NCI-H2081 (cell line): ENCODE data around the gene HOXC10.

ENCODE experiments used
- DNase-seq, 2 experiments: peaks; one replicate each; lab custom pipeline; 2025; lab: John Stamatoyannopoulos, UW

The HOXC10 gene

DNA sequence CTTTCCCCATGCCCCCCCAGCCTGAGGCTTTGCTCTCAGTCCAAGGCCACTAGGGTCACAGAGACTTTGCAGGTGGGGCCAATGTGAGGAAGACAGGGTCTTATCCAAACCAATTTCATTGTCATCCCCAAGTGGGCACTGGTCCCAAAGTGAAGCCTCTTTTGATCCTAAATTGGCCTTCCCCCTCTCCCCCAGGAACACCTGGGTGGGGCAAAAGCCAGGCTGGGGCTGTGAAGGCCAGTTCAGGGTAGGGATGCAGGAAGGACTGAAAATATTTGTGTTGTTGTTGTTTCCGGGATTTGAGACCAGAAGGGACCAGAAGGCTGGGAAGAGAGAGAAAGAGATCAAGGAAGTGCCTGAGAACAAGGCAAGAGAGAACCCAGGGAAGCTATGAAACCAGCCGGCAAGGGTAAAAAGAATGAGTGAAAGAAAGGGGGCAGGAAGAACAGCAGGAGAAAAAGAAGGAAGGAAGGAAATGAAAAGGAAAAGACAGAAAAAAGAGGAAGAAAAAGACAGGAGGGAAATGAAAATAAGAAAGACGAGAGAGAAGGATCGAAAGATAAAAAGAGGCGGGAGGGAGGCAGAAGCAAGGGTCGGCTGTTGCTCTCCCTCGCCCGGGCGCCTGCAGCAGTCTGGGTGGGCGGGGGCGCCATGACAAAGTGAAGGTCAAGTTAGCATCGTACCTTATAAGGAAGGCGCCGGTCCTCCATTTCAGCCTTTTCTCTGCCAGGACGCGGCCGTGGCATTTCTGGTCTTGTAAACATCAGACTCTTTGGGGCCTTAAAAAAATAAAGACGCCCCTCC, 19.5 kb upstream of the HOXC10 start:
- DNase-seq: no peak

DNA sequence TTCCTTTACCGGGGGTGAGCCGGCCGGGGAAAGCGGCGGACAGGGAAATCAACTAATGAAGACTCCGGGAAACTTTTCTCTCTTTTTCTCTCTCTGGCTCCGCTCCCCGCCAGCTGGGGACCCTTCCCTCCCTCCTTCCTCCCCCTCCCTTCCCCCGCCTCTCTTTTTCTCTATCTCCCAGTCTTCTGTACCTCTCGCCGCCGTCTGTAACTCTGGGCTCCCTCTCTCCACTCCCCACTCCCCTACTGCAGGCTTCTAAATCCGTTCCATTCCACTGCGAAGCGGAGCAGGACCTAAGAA, 18.9 kb upstream of the HOXC10 start:
- DNase-seq: no peak

DNA sequence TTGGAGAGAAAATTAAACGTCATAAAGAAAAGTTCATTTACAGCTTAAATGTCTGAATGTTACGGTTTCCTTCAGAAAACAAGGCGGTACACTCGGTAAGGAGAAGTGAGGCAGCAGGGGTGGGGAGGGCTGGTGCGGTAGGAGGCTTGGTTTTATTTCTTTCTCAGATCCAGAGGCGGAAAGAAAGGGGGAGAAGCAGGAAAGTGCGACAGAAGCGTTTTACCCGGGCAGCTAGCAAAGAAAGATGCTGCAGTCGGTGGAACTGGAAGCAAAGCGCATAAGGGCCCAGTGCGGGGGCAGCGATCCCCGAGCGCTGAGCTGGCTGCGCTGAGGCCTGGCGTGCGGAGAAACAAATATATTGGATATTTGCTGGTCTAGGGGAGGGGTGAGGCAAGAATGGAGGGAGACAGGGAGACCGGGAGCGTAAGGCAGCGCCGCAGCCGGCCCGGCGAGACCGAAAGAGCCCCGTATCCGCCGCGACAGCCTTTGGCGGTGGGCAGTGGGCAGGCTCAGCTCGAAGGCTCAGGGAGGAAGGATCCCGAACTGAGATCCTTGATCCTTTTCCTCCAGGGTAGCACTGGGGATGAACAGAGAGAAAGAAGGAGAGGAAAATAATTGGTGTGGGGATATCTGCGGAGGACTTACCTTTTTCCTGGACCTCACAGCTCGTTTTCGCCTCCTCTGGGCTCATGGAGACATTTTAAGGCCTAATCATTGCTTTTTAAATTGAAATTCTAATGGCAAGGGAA, 18.4 kb upstream of the HOXC10 start:
- DNase-seq: no peak

DNA sequence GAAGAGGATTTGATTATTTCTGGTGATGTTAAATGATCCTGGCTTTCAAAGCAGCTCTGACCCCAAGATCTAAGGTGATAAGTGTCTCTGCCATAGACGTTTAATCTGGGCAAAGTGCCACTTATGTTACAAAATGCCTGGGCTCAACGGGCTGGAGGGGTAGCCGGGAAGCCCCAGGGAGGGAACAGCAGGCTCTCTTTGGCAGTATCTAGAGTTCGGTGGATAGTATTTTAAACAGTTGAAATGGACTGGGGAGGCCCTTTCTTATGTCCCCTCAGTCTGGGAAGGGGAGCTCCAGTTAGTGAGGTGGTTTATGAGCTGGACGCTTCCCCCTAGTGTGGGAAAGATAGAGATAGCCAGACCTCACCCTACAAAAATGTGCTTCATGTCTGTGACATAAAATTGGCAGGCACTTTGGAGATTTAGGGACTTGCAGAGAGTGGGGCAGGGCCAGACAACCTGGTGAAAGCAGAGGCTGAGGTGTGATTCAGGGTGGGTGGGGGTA, 17.5 kb upstream of the HOXC10 start:
- no peak for DNase-seq

DNA sequence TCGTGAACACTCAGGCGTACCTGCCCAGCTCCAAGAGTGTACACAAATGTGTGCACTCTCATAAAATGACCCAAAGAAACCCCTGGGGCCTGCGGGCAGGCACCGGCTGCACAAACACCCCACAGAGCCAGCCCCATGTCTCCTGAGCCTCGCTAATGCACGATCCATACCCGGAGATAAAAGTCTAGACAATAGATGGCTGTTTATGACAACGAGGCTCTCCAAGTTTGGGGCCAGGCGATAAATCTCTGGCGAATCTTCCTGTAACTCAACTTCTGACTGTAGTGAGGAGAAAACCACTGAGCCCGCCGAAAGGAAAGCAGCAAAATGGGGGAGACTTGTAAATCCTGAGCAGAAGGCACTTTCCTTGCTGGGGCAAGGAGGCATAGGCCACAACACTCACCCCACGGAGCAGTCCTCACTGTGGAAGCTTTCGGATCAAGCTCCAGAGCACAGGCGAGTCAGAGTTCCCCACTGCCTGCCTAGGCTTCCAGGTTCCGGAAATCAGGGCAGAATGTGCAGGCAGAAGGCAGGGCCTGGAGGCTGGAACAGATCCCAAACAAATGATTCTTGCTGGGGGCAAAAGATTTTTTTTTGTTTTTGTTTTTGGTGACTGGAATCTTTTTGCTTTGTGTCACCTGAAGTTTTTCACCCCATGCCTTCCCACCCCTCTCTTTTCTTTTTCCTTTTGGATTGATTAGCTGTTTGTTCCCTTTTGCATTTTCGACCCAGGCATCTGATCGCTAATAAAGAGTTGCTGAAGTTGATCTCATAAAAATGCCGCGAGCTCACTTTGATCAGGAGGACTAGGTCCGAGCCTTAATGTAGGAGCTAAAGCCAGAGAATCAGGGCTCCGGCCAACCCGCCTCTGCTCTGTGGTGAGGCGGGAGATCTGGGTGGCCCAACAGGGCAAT, 16.5 kb upstream of the HOXC10 start:
- no peak for DNase-seq

DNA sequence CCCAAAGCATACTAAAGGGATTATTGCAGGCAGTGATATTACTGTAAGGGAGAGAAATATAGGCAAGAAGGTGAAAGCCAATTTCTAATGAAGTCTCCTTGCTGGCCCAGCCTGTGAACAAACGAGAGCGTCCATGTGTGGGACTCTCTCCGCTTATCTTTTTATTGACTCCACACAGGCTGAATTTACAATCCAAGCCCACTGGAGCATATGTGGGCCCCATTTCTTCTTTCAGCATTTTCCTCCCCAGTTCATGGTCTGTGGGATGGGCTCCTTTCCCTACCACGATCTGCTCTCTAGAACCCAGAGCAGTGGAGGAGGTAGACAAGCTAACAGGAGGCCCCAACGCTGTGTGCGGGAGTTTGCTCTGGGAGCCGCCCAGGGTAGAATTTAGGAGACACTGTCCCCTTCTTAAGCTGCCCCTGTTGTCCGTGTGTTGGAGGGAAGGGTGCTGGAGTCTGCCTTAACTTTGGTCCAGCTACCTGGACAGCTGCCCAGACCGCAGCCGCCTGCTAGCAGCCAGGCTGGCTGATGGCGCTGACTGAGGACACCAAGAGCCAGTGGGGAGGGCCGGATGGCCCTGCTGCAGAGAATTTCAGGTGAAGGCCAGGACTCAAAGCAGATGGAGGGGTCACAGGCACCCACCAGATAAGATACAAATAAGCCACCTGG, 15.2 kb upstream of the HOXC10 start:
- DNase-seq: no peak

DNA sequence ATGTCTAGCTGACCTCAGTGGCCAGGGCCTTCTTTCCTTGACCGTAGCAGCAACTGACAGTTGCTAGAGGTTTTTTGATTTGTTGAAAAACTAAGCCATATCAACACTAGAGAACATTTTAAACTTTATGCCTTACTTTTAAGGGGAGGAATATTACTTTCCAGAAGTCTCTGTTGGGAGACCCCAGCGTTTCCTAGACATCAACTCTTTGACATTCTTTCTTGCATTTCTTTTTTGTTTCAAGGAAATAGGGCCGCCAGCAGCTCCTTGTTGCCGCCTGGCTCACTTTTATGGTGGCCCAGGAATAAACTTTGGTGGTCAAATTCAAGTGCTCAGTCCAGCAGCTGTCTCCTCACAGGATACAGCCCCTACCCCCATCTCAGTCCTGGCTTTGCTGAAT, 14.5 kb upstream of the HOXC10 start:
- DNase-seq: no peak

DNA sequence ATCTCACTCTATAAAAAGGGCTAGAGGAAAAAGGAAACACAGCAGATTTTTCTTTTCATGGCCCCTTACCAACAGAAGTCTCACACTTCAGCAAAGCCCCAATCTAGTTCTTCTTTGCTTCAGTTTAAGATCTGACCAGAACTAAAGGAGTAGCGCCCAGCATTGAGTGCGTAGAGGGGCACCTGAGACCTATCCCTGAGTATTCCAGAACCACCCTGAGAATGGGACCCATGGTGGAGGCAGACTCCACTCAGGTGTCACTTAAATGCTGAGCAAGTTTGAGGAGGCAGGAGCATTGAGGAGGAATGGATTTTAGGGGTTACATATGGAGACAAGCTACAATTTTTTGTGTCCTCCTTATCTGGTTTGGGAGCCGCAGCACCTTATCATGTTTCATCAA, 13.8 kb upstream of the HOXC10 start:
- no peak for DNase-seq

DNA sequence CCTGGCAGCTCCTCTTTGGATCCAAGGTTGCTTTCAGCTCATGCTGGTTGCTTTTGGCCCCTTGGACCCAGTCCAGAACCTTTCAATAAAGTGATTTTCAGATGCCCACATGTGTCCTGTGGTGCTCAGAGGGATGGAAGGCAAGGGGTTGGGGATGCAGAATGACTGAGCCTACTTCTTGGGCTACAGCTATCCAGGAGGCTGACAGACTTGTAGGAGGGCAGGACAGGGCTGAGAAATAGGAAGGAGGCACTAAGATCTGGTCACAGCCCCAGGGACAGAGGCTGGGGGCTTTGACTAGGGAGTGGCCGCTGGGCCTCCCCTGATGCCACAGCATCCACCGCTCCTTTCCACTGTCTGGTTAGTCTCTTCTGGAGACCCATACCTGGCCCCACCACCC, 13.3 kb upstream of the HOXC10 start:
- DNase-seq: no peak

DNA sequence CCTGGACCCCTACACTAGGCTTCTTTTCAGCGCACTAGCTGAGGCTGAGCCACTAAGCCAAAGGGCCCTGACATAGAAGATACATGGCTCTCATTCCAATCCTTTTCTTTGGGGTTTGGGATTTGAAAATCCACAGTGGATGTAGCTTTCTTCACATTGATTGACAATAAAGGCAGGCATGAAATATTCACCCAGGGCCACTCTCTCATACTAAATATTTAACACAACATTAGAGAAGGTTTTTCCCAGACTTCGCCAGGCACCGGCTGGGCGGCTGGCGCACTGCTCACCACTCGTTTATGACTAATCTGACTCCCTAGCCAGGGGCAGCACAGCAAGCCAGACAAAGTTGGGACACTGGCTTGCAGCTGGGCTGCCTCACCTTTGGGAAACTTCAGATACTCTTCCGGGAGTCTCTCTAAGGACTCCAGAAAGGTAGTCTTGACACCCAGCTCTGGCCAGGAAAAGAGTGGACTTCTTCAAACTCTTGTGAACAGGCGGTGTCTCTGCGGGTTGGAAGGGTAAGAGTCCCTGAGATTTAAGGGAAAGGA, 12.7 kb upstream of the HOXC10 start:
- no peak for DNase-seq

DNA sequence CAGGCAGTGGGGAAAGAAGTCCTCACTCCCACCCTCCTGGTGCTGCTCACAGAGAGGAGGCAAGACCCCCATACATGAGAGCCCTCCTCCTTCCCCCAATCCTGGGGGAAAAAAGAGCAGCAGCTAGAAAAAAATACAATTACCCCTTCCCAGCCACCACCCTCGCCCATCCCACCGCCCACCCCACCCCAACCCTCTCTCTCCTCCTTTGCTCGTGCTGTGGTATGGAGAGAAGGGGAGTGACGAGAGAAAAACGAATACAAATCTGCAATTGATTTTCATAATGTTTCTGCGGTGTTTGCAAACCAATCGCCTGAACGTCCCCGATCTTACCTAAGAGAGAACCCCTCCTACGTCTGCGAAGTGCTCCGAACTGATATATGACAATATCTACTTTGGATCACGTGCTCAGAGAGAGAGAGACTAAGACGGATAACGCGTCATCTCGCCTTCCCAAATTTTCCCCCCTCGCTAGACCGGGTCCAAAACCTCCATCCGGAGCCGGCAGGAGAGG, 12.2 kb upstream of the HOXC10 start, which contains the start of gene HOXC11:
TSS of gene HOXC11 (plus strand) at position 405 of the 514 bp plus-strand sequence. CDS start 116 bp downstream, outside the sequence.
- no peak for DNase-seq

DNA sequence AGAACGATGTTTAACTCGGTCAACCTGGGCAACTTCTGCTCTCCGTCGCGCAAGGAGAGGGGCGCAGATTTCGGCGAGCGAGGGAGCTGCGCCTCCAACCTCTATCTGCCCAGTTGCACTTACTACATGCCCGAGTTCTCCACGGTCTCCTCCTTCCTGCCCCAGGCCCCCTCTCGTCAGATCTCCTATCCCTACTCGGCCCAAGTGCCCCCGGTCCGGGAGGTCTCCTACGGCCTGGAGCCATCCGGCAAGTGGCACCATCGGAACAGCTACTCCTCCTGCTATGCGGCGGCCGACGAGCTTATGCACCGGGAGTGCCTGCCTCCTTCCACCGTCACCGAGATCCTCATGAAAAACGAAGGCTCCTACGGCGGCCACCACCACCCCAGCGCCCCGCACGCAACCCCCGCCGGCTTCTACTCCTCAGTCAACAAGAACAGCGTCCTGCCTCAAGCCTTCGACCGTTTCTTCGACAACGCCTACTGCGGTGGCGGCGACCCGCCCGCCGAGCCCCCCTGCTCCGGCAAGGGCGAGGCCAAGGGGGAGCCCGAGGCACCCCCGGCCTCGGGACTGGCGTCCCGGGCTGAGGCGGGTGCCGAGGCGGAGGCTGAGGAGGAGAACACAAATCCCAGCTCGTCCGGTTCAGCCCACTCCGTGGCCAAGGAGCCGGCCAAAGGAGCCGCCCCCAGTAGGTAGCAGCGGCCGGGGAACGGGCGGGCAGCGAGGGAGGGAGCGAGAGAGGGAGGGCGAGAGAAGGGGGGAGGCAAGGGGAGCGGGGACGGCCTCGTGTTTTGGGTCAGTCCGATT, 11.5 kb upstream of the HOXC10 start:
- no peak for DNase-seq

DNA sequence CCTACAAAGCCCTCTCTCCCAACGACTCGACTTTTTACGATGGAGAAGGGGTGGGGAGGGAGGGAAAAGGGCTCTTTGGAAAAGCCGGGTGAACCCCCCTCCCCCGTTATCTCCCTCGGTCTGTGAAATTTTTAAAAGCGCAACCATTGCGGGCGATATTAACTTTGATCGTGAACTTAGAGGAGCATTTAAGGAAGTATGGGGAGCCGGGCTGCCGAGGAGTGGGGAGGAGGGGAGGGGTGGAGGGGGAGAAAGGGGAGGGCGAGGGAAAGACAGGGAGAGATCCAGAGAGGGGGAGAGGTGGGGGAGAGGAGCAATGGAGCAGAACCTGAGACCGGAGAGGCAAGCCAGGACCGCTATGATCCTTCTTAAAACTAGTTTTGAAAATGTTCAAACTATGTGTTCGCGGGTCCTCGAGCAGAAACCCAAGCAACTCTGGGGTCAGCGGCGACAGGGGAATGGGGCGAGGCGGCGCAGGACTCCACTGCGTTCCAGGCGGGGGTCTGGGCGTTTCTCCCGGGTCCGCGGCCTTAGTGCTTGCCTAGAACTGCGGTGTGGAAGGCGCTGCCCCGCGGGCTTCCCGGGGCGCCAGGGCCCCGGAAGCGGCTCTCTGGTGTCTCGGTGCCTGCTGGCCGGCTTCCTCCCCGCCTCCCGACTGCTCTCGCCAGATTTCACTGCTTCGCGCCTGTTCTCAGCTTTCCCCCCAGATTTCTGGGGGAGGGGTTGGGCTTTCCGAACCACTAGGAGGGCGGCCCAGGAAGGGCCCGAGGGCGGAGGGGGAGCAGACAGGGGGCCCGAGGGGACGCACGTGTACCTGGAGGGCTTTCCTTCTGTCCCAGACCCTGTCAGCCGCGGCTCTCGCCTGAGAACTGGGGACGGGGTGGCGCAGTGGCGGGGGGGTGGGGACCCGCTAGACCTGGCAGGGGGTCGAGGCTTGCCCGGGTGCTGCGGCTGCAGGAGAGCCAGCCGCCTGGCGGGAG, 10.6 kb upstream of the HOXC10 start, which contains the start of gene HOTAIR:
TSS of gene HOTAIR (minus strand) at position 871 of the 980 bp plus-strand sequence.
- DNase-seq: peak in 1 of 2 experiments; percentile 37

DNA sequence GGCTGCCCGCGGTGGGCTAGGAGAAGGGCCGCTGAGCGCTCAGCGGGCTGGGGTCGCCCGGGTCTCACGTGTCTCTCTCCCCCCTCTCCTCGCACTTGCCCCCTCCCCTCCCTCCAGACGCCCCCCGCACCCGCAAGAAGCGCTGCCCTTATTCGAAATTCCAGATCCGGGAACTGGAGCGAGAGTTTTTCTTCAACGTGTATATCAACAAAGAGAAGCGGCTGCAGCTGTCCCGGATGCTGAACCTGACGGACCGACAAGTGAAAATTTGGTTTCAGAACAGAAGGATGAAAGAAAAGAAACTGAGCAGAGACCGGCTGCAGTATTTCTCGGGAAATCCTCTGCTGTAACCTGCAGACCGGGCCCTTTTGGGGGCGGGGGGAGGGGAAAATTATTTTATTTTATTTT, 9.9 kb upstream of the HOXC10 start:
- no peak for DNase-seq

DNA sequence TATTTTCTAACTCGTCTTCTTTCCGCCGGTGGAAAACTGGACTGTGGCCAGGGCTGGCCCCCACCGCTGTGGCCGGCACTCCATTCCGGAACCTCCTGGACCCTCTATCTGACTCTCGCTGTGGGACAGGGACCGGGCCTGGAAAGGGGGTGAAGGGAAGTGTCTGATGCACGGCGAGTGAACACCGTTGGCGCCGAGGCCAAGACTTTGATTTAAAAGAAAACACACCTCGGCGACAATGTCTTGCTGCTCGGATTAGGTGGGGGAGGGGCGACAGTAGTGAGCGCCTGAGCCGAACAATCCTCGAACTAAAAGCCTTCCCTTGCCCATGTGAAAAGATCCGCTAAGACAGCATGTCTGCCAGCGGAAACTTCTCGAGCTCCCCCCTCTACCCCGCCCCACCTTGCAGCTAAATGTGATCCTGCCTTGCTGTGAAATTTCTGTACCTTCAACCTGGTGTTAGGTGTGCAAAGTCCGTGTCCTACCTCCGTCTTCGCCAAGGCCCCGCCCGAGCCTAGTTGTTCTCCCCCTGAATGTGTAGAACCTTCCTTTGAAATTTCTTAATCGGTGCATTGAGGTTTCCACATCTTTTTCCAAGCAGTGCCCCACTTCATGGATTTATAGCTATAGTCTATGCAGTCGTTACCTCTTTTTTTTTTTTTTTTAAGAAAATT, 9.3 kb upstream of the HOXC10 start:
- no peak for DNase-seq

DNA sequence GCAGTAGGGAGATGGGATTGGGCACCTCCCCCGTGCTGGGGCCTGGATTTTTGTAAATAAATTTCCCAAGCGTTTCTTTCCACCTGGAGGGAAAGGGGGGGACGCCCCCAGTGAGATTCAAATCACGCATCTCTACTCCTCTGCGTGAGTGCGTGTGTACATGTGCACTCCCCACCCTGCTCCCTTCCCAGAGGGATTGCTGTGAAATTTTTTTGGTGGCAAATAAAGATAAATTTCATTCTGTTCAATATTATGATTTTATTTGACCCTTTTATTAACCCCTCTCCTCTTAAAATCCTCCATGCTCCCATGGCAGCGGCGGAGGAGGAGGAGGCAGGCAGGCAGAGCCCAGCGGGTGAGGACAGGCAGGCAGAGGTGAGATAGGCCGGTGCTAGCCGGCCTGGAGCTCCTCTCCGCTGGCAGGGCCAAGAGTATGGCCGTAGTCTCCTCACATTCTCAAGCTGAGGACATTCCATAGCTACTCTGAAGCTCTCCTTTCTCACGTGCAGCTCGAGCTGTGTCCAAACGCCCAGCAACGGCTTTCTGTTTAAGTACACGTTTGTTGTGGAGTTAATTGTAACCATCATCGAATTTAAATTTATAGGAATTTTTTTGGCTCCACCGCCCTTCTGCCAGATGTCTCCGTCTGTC, 8.6 kb upstream of the HOXC10 start:
- DNase-seq: no peak

DNA sequence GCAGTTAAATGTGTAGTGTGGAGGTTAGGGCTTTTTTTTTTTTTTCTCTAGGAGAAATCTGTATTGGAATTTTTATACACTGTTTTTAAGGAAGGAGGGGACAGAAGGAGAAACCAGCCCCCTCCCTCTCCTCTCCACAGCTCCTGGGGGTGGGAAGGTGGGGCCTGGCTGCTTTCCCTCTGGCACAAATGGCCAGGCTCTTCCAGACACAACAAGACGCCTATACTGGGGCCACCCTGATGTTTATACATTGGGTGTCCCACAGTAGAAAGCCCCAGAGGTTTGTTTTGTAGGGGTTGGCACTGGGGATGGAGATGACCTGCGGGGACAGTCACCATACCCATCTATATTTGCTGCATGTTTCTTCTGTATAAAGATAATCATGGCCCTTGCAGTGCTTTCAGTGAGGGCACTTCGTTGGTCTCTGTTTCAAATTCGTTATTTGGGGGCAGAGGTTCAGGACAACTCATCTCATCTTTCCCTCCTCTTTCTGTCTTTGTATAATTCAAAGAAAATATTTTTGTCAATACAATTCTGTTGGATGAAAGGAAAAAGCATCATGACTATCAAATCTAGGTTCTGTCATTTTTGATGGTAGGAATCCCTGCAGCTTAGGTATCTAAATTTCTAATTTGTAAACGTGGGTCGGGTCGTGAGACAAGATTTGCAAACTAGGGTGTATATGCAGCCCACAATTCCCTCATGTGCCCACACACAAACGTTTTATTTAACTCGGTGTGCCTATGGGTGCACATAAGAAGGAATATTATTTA, 7.9 kb upstream of the HOXC10 start:
- DNase-seq: no peak
